HEK293 (cell line): ENCODE data around the gene RASA2.
A peak's percentile ranks its signal among the peaks of the same experiment; 100 is the strongest.

Source experiments
- CTCF ChIA-PET: fragments of 350-600 bp; formaldehyde crosslinking; extraction: SDS; loops from one replicate; lab custom pipeline; 2021; ENCODE audit warnings: antibody characterized with exemption; lab: Yijun Ruan, JAX
- POLR2A ChIA-PET: fragments of 300-600 bp; formaldehyde crosslinking; extraction: SDS; loops from one replicate; lab custom pipeline; 2020; ENCODE audit warnings: antibody characterized with exemption, inconsistent platforms; lab: Yijun Ruan, JAX
- H3K27ac ChIP-seq: fragments of 200-500 bp; sonication (Bioruptor generic); 2 replicates; pipeline ENCODE4 v1.5.1; 2014; ENCODE audit warnings: low read depth, low read length, control low read depth, inconsistent platforms; ENCODE audit errors: extremely low read depth
- H3K36me3 ChIP-seq, 2 experiments: fragments of 200-500 bp in 1 of 2; sonication (Bioruptor generic) in 1 of 2; 1 replicate in 1 of 2; 2 replicates in 1 of 2; pipeline ENCODE4 v1.5.1; 2014 to 2017; ENCODE audit warnings: inconsistent platforms in 2 of 2, low read length in 2 of 2; ENCODE audit not compliant: control insufficient read depth in 2 of 2, insufficient read depth in 1 of 2
- H3K4me1 ChIP-seq: fragments of 200-500 bp; sonication (Bioruptor generic); 2 replicates; pipeline ENCODE4 v1.5.1; 2014; ENCODE audit warnings: mild to moderate bottlenecking, low read length, inconsistent platforms; ENCODE audit not compliant: control insufficient read depth, insufficient read depth
- H3K4me3 ChIP-seq: 2 replicates; pipeline ENCODE4 v1.5.1; 2011; ENCODE audit warnings: low read depth, mild to moderate bottlenecking, control low read depth, low read length, moderate library complexity
- H3K9me3 ChIP-seq: fragments of 200-500 bp; sonication (Bioruptor generic); 2 replicates; pipeline ENCODE4 v1.5.1; 2014; ENCODE audit warnings: low read depth, low read length, inconsistent platforms; ENCODE audit not compliant: control insufficient read depth, insufficient read depth
- ATF2 ChIP-seq: fragments of 450-650 bp; formaldehyde crosslinking; IDR thresholded peaks from 2 replicates; pipeline ENCODE4 v1.5.1; 2016; ENCODE audit warnings: missing biosample characterization, missing genetic modification characterization, low read depth
- GFI1B ChIP-seq: fragments of 450-650 bp; formaldehyde crosslinking; IDR thresholded peaks from 2 replicates; pipeline ENCODE4 v1.5.1; 2016; ENCODE audit warnings: missing biosample characterization, missing genetic modification characterization
- KLF10 ChIP-seq: fragments of 450-650 bp; IDR thresholded peaks from 2 replicates; pipeline ENCODE4 v1.5.1; 2018; ENCODE audit warnings: missing biosample characterization, mild to moderate bottlenecking, missing genetic modification characterization
- MEIS1 ChIP-seq: sonication (generic); formaldehyde crosslinking; IDR thresholded peaks from 2 replicates; pipeline ENCODE4 v1.8.1; 2022; ENCODE audit warnings: missing genetic modification reagents, mild to moderate bottlenecking, borderline replicate concordance
- MZF1 ChIP-seq: fragments of 450-650 bp; formaldehyde crosslinking; IDR thresholded peaks from 2 replicates; pipeline ENCODE4 v1.5.1; 2017; ENCODE audit warnings: missing biosample characterization, missing genetic modification characterization, borderline replicate concordance
- PATZ1 ChIP-seq: fragments of 450-650 bp; formaldehyde crosslinking; IDR thresholded peaks from 2 replicates; pipeline ENCODE4 v1.5.1; 2016; ENCODE audit warnings: missing biosample characterization, missing genetic modification characterization
- ZBTB10 ChIP-seq: fragments of 450-650 bp; formaldehyde crosslinking; IDR thresholded peaks from 2 replicates; pipeline ENCODE4 v1.5.1; 2016; ENCODE audit warnings: missing biosample characterization, missing genetic modification characterization
- ZBTB48 ChIP-seq: fragments of 450-650 bp; formaldehyde crosslinking; IDR thresholded peaks from 2 replicates; pipeline ENCODE4 v1.5.1; 2016; ENCODE audit warnings: missing biosample characterization, missing genetic modification characterization
- ZBTB6 ChIP-seq: fragments of 450-650 bp; formaldehyde crosslinking; IDR thresholded peaks from 2 replicates; pipeline ENCODE4 v1.5.1; 2017; ENCODE audit warnings: missing biosample characterization, missing genetic modification characterization
- ZBTB8A ChIP-seq: fragments of 450-650 bp; formaldehyde crosslinking; IDR thresholded peaks from 2 replicates; pipeline ENCODE4 v1.5.1; 2016; ENCODE audit warnings: missing biosample characterization, missing genetic modification characterization
- ZNF114 ChIP-seq: fragments of 450-650 bp; formaldehyde crosslinking; IDR thresholded peaks from 2 replicates; pipeline ENCODE4 v1.5.0; 2017; ENCODE audit warnings: missing biosample characterization, missing genetic modification characterization
- ZNF133 ChIP-seq: fragments of 450-650 bp; formaldehyde crosslinking; IDR thresholded peaks from 2 replicates; pipeline ENCODE4 v1.5.1; 2016; ENCODE audit warnings: missing biosample characterization, missing genetic modification characterization
- ZNF146 ChIP-seq: fragments of 450-650 bp; formaldehyde crosslinking; IDR thresholded peaks from 2 replicates; pipeline ENCODE4 v1.5.1; 2016; ENCODE audit warnings: missing biosample characterization, missing genetic modification characterization
- ZNF366 ChIP-seq: fragments of 450-650 bp; formaldehyde crosslinking; conservative IDR thresholded peaks from 2 replicates; pipeline ENCODE4 v1.5.1; 2016; ENCODE audit warnings: missing biosample characterization, missing genetic modification characterization
- ZNF398 ChIP-seq: fragments of 450-650 bp; formaldehyde crosslinking; IDR thresholded peaks from 2 replicates; pipeline ENCODE4 v1.5.1; 2017; ENCODE audit warnings: missing biosample characterization, missing genetic modification characterization
- ZNF423 ChIP-seq: fragments of 450-650 bp; formaldehyde crosslinking; IDR thresholded peaks from 2 replicates; pipeline ENCODE4 v1.5.1; 2016; ENCODE audit warnings: missing biosample characterization, missing genetic modification characterization
- ZNF544 ChIP-seq: fragments of 450-650 bp; formaldehyde crosslinking; IDR thresholded peaks from 2 replicates; pipeline ENCODE4 v1.5.0; 2017; ENCODE audit warnings: missing biosample characterization, missing genetic modification characterization
- ZNF658 ChIP-seq: fragments of 450-650 bp; formaldehyde crosslinking; IDR thresholded peaks from 2 replicates; pipeline ENCODE4; 2016; ENCODE audit warnings: missing biosample characterization, missing genetic modification characterization
- ZNF843 ChIP-seq: fragments of 450-650 bp; formaldehyde crosslinking; IDR thresholded peaks from 2 replicates; pipeline ENCODE4 v1.5.1; 2016; ENCODE audit warnings: missing biosample characterization, missing genetic modification characterization

RASA2 gene

GRCh38 chr3:141487521-141488252, 860 bp downstream of the RASA2 start (continued):
- TF ChIP-seq ZBTB10, result peak; percentile 65; the same call in 1 of the 2 replicates
- peak; percentile 29; the same call in 1 of the 2 replicates for TF ChIP-seq ZNF366 (tag by site-specific recombination)
- TF ChIP-seq ZNF146 (tag by site-specific recombination), result no peak
- TF ChIP-seq ZBTB8A (tag by site-specific recombination), result peak; percentile 92
- TF ChIP-seq ZNF398, result peak; percentile 36; the same call in 1 of the 2 replicates
- peak; percentile 35; the same call in 1 of the 2 replicates for TF ChIP-seq KLF10
- no peak for TF ChIP-seq ZNF658 (tag by site-specific recombination)
- TF ChIP-seq ZNF133 (tag by site-specific recombination), result no peak
- TF ChIP-seq ZBTB48, result no peak
- no peak for TF ChIP-seq ZBTB6 (tag by site-specific recombination)
- 0 out of 2 replicates have a peak, but pooled peaks have one; percentile 20 for TF ChIP-seq ZNF843 (tag by site-specific recombination)
- TF ChIP-seq PATZ1 (tag by site-specific recombination), result peak; percentile 93
- no peak for TF ChIP-seq GFI1B (tag by site-specific recombination)
- peak; percentile 94 for TF ChIP-seq ZNF423 (tag by site-specific recombination)
- TF ChIP-seq MEIS1 (CRISPR knock-in tag), result no peak
- TF ChIP-seq ZNF544, result no peak
- no peak for TF ChIP-seq ZNF114 (tag by site-specific recombination)
- TF ChIP-seq, all 188 proteins: peak for 47

GRCh38 chr3:141489203-141489602, 2.4 kb downstream of the RASA2 start:
- Histone ChIP-seq H3K4me1 (peaks cover 7% of the 10 kb centered on the region), H3K36me3 (no peaks in the 10 kb centered on the region), H3K27ac (no peak overlapping the region), H3K4me3 (no peak overlapping the region), H3K9me3 (no peaks in the 10 kb centered on the region)
- ChIA-PET CTCF (interaction anchor here (0.7 to 0.9 kb wide), 3 partner anchors 9 to 1386 kb away, joined by 3 to 5 read pairs (median 4); no protein-coding TSS in a partner anchor), POLR2A (no interaction called here)
- TF ChIP-seq ATF2 (tag by site-specific recombination) (peak; percentile 61; the same call in 1 of the 2 replicates), MZF1 (tag by site-specific recombination) (no peak)
